Measurements from ENCODE around the gene TAF10.

Gene TAF10

GRCh38 chr11:6588018-6588417, 24.0 kb downstream of the TAF10 start:
- Histone ChIP-seq H3K27ac (ENCODE audit: low read depth, low read length, severe bottlenecking) (no peak overlapping the region), H3K4me1 (ENCODE audit: control insufficient read depth, insufficient read depth, low read length, poor library complexity, severe bottlenecking) (no peaks in the 10 kb centered on the region)
- WGBS, 2 experiments (ENCODE audit: insufficient coverage in 2 of 2) = no CpG with 5 or more reads among the region's 1 CpG

DNA sequence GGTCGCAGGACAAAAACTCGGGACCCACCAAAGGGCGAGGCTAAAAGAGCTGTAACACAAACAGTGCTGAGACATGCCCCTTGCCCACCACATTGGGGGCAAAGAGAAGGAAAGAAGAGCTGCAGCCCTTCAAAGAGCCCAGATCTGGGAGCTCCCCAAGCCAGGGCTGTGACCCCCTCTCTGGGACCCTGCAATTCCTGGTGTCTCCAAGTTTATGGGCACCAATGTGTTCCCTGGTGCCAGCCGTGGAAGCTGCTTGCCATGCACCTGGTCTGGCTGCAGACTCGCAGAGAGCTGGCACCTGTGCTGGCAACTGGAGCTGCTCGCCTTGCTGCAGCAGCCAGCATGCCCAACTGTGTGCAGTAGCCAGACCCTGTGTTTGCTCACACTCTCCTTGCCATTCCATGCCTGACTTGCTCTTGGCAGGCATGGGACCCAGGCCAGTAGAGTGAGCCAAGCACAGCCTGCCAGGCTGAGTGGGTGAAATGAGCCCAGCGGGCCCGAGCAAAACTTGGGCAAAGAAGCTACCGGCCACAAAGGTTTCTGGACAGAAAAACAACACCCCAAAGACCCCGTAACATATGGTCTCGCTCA, 24.6 kb downstream of the TAF10 start:
- 98% methylated on average over 6 to 9 of the region's 11 CpGs for WGBS, 2 experiments (ENCODE audit: insufficient coverage in 2 of 2)
- Histone ChIP-seq H3K36me3 (ENCODE audit: control insufficient read depth, insufficient read depth, low read length) (peaks cover 17% of the 10 kb centered on the region), H3K27ac (ENCODE audit: low read depth, low read length, severe bottlenecking) (no peak overlapping the region), H3K4me3 (ENCODE audit: extremely low read depth, insufficient read depth, low read length, poor library complexity, severe bottlenecking) (no peak overlapping the region), H3K4me1 (ENCODE audit: control insufficient read depth, insufficient read depth, low read length, poor library complexity, severe bottlenecking) (no peaks in the 10 kb centered on the region), H3K9me3 (ENCODE audit: control insufficient read depth, low read length) (peaks cover 15% of the 10 kb centered on the region)

More at GRCh38 chr11:6588018-6588417, 24.0 kb downstream of the TAF10 start:
- peaks cover 23% of the 10 kb centered on the region for H3K36me3 ChIP-seq (ENCODE audit: control insufficient read depth, insufficient read depth, low read length)
- peaks cover 15% of the 10 kb centered on the region for H3K9me3 ChIP-seq (ENCODE audit: control insufficient read depth, low read length)
- H3K4me3 ChIP-seq (ENCODE audit: extremely low read depth, insufficient read depth, low read length, poor library complexity, severe bottlenecking) = no peak overlapping the region

DNA sequence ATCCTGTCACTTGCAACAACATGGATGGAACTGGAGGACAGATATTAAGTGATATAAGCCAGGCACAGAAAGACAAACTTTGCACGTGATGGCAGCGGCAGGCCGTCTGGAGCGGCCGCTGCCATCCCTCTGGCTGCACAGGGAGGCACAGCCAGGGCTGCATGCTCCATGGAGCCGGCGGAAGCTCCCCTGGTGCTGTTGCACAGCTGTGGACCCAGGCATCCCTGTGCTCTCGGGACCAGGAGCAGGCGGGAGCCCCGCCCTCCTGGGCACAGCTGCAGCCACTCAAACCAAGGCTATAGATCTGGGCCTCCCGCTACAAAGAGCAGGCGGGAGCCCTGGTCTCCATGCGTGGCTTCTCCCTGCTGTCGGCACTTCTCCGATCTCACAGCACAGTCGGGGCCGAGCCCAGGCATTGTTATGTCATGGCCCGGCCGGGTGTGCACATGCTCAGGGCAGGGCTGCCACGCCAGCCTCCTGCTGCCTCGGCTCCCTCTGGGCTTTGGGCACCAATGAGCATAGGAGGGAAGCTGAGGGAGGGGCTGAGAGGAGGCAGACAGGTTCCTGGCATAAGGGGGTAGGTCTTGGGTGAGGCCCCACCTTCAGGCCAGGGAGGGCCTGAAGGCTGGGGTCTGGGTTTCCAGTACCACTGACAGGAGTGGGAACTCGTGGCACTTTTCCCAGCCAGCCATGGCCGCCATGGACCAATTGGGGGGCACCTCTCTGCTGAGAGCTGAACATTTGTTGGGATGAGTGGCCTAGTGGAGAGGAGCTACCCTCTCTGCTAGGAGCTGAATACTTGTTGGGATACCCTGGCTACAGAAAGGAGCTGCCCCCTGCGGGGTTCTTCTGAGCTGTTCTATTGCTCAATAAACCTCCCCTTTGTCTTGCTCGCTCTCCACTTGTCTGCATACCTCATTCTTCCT, 25.3 kb downstream of the TAF10 start:
- Histone ChIP-seq H3K27ac (ENCODE audit: low read depth, low read length, severe bottlenecking) (no peak overlapping the region), H3K4me1 (ENCODE audit: control insufficient read depth, insufficient read depth, low read length, poor library complexity, severe bottlenecking) (no peaks in the 10 kb centered on the region), H3K9me3 (ENCODE audit: control insufficient read depth, low read length) (peaks cover 15% of the 10 kb centered on the region), H3K4me3 (ENCODE audit: extremely low read depth, insufficient read depth, low read length, poor library complexity, severe bottlenecking) (no peak overlapping the region), H3K36me3 (ENCODE audit: control insufficient read depth, insufficient read depth, low read length) (peaks cover 10% of the 10 kb centered on the region)
- 95 to 97% methylated on average over 19 to 24 of the region's 25 CpGs for WGBS, 2 experiments (ENCODE audit: insufficient coverage in 2 of 2)

DNA sequence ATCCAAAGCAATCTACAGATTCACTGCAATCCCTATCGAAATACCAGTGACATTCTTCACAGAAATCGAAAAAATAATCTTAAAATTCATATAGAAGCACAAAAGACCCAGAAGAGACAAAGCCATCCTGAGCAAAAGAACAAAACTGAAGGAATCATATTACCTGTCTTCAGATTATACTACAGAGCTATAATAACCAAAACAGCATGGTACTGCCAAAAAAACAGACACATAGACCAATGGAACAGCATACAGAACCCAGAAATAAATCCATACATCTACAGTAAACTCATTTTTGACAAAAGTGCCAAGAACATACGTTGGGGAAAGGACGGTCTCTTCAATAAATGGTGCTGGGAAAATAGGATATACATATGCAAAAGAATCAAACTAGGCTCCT, 27.5 kb downstream of the TAF10 start:
- Histone ChIP-seq H3K27ac (ENCODE audit: low read depth, low read length, severe bottlenecking) (no peak overlapping the region), H3K4me1 (ENCODE audit: control insufficient read depth, insufficient read depth, low read length, poor library complexity, severe bottlenecking) (no peaks in the 10 kb centered on the region), H3K36me3 (ENCODE audit: control insufficient read depth, insufficient read depth, low read length) (peaks cover 22% of the 10 kb centered on the region), H3K9me3 (ENCODE audit: control insufficient read depth, low read length) (peaks cover 15% of the 10 kb centered on the region), H3K4me3 (ENCODE audit: extremely low read depth, insufficient read depth, low read length, poor library complexity, severe bottlenecking) (no peak overlapping the region)
- 95% methylated on average over 2 of the region's 4 CpGs; no CpG with 5 or more reads in 1 of the 2 experiments for WGBS, 2 experiments (ENCODE audit: insufficient coverage in 2 of 2)

DNA sequence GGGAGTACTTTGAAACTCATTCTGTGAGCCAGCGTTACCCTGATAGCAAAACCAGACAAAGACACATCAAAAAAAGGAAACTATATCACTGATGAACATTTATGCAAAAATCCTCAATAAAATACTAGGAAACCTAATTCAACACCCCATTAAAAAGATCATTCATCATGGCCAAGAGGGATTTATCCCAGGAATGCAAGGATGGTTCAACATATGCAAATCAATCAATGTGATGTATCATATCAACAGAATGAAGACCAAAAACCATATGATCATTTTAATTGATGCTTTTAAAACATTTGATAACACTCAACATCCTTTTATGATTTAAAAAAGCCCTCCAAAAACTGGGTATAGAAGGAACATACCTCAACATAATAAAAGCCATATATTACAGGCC, 28.4 kb downstream of the TAF10 start:
- no peak overlapping the region for H3K4me3 ChIP-seq (ENCODE audit: extremely low read depth, insufficient read depth, low read length, poor library complexity, severe bottlenecking)
- H3K36me3 ChIP-seq (ENCODE audit: control insufficient read depth, insufficient read depth, low read length) = peaks cover 22% of the 10 kb centered on the region
- peaks cover 15% of the 10 kb centered on the region for H3K9me3 ChIP-seq (ENCODE audit: control insufficient read depth, low read length)
- WGBS, 2 experiments (ENCODE audit: insufficient coverage in 2 of 2) = 100% methylated on average over 1 of the region's 1 CpG; no CpG with 5 or more reads in 1 of the 2 experiments
- H3K27ac ChIP-seq (ENCODE audit: low read depth, low read length, severe bottlenecking) = no peak overlapping the region
- H3K4me1 ChIP-seq (ENCODE audit: control insufficient read depth, insufficient read depth, low read length, poor library complexity, severe bottlenecking) = no peaks in the 10 kb centered on the region

GRCh38 chr11:6579681-6580080, 32.3 kb downstream of the TAF10 start:
- no peak overlapping the region for H3K27ac ChIP-seq (ENCODE audit: low read depth, low read length, severe bottlenecking)
- H3K4me3 ChIP-seq (ENCODE audit: extremely low read depth, insufficient read depth, low read length, poor library complexity, severe bottlenecking) = no peak overlapping the region
- 100% methylated on average over 2 of the region's 2 CpGs for WGBS, 2 experiments (ENCODE audit: insufficient coverage in 2 of 2)

DNA sequence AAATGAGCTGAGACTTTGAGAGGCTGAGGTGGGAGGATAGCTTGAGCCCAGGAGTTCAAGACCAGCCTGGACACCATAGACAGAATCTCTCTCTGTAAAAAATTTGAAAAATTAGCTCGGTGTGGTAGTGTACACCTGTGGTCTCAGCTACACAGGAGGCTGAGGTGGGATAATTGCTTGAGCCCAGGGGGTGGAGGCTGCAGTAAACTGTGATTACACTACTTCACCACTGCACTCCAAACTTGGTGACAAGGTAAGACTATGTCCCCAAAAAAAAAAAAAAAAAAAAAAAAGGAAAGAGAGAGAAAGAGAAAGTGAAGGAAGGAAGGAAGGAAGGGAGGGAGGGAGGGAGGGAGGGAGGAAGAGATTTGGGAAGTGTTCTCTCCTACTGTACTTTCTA, 33.9 kb downstream of the TAF10 start:
- Histone ChIP-seq H3K4me1 (ENCODE audit: control insufficient read depth, insufficient read depth, low read length, poor library complexity, severe bottlenecking) (no peaks in the 10 kb centered on the region), H3K36me3 (ENCODE audit: control insufficient read depth, insufficient read depth, low read length) (peaks cover 14% of the 10 kb centered on the region), H3K9me3 (ENCODE audit: control insufficient read depth, low read length) (no peaks in the 10 kb centered on the region), H3K4me3 (ENCODE audit: extremely low read depth, insufficient read depth, low read length, poor library complexity, severe bottlenecking) (no peak overlapping the region), H3K27ac (ENCODE audit: low read depth, low read length, severe bottlenecking) (no peak overlapping the region)
- 100% methylated on average over 1 of the region's 1 CpG; no CpG with 5 or more reads in 1 of the 2 experiments for WGBS, 2 experiments (ENCODE audit: insufficient coverage in 2 of 2)

More at GRCh38 chr11:6579681-6580080, 32.3 kb downstream of the TAF10 start:
- H3K4me1 ChIP-seq (ENCODE audit: control insufficient read depth, insufficient read depth, low read length, poor library complexity, severe bottlenecking) = no peaks in the 10 kb centered on the region
- peaks cover 18% of the 10 kb centered on the region for H3K36me3 ChIP-seq (ENCODE audit: control insufficient read depth, insufficient read depth, low read length)
- H3K9me3 ChIP-seq (ENCODE audit: control insufficient read depth, low read length) = peaks cover 12% of the 10 kb centered on the region

- Histone ChIP-seq H3K4me3 (ENCODE audit: extremely low read depth, insufficient read depth, low read length, poor library complexity, severe bottlenecking) (no peak overlapping the region), H3K36me3 (ENCODE audit: control insufficient read depth, insufficient read depth, low read length) (peaks cover 14% of the 10 kb centered on the region), H3K4me1 (ENCODE audit: control insufficient read depth, insufficient read depth, low read length, poor library complexity, severe bottlenecking) (no peaks in the 10 kb centered on the region), H3K27ac (ENCODE audit: low read depth, low read length, severe bottlenecking) (no peak overlapping the region), H3K9me3 (ENCODE audit: control insufficient read depth, low read length) (no peaks in the 10 kb centered on the region)
- 95 to 97% methylated on average over 5 of the region's 6 CpGs for WGBS, 2 experiments (ENCODE audit: insufficient coverage in 2 of 2)
Measured at GRCh38 chr11:6576471-6577373, 35.3 kb downstream of the TAF10 start.

DNA sequence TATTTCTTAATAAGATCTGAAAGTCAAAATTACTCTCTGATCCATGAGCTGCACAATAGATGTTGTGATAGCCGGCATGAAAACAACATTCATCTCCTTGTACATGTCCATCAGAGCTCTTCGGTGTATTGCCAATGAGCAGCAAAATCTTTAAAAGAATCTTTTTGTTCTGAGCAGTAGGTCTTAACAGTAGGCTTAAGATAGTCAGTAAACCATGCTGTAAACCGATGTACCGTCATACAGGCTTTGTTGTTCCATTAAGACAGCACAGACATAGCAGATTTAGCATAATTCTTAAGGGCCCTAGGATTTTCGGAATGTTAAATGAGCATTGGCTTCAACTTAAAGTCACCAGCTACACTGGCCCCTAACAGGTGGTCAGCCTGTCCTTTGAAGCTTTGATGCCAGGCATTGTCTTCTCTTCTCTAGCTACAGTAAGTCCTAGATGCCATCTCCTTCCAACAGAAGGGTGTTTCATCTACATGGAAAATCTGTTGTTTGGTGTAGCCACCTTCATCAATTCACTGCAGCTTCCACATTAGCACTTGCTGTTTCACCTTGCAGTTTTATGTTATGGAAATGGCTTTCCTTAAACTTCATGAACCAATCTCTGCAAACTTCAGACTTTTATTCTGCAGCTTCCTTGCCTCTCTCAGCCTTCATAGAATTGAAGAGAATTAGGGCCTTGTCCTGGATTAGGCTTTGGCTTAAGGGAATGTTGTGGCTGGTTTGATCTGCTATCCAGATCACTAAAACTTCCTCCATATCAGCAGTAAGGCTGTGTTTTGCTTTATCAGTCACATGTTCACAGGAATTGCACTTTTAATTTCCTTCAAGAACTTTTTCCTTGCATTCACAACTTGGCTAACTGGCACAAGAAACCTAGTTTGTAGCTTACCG, 37.0 kb downstream of the TAF10 start:
- Histone ChIP-seq H3K27ac (ENCODE audit: low read depth, low read length, severe bottlenecking) (no peak overlapping the region), H3K9me3 (ENCODE audit: control insufficient read depth, low read length) (no peaks in the 10 kb centered on the region)
- 89 to 92% methylated on average over 5 to 6 of the region's 6 CpGs for WGBS, 2 experiments (ENCODE audit: insufficient coverage in 2 of 2)

More for the DNA sequence above, 37.0 kb downstream of the TAF10 start:
- no peaks in the 10 kb centered on the region for H3K4me1 ChIP-seq (ENCODE audit: control insufficient read depth, insufficient read depth, low read length, poor library complexity, severe bottlenecking)
- no peak overlapping the region for H3K4me3 ChIP-seq (ENCODE audit: extremely low read depth, insufficient read depth, low read length, poor library complexity, severe bottlenecking)
- peaks cover 7% of the 10 kb centered on the region for H3K36me3 ChIP-seq (ENCODE audit: control insufficient read depth, insufficient read depth, low read length)

Data from mesodermal cell (in vitro differentiated cells).